Bronchial epithelial cell (primary cell): Measurements from ENCODE around the gene ENDOV. TPM values are rescaled to one million over a fixed set of nuclear protein-coding genes. Genes with fewer than 3 reads are reported as not detected.

ENCODE experiments used
- DNase-seq: peaks from one replicate; pipeline ENCODE4 v3.0.0-alpha.2; 2010; ENCODE audit warnings: low read depth
- FAIRE-seq: peaks from 2 replicates; lab custom pipeline; 2011; peaks lifted over from hg19 to GRCh38; lab: Jason Lieb, UNC
- H3K27me3 ChIP-seq: 2 replicates; pipeline ENCODE4 v1.5.1; 2011; ENCODE audit warnings: low read length; ENCODE audit not compliant: control insufficient read depth, insufficient read depth
- H3K36me3 ChIP-seq: 2 replicates; pipeline ENCODE4 v1.5.1; 2011; ENCODE audit warnings: low read length; ENCODE audit not compliant: control insufficient read depth, insufficient read depth
- H3K4me3 ChIP-seq: 2 replicates; pipeline ENCODE4 v1.5.1; 2011; ENCODE audit warnings: mild to moderate bottlenecking, low read depth, low read length, control low read depth
- CTCF ChIP-seq: IDR thresholded peaks from 2 replicates; pipeline ENCODE4 v1.5.1; 2011; ENCODE audit warnings: mild to moderate bottlenecking, moderate library complexity, low read length, control low read depth, inconsistent platforms; ENCODE audit not compliant: insufficient read depth, severe bottlenecking
- total RNA-seq: library from RNA; depleted of rRNA; stranded (reverse); fragments of >200 nt; gene quantifications from 2 replicates; pipeline ENCODE4 v1.2.1, GENCODE V29; 2014

Gene ENDOV
- total RNA-seq, 1 donor from 2014 or later = 19.5 TPM

GRCh38 chr17:80487511-80487910 lies 72.5 kb downstream of the ENDOV start:
- no peak overlapping the region for H3K4me3 ChIP-seq
- no peaks in the 10 kb centered on the region for H3K36me3 ChIP-seq
- DNase-seq (no peak), FAIRE-seq (no peak)
- TF ChIP-seq CTCF = no peak
- peaks cover 18% of the 10 kb centered on the region for H3K27me3 ChIP-seq

Other genes with a start within 250 kb of the ENDOV start
- gene CARD14, start 245.1 kb upstream of the ENDOV start, total RNA-seq = 1.6 and 8.7 TPM in 2 replicates
- 6.1 and 9.6 TPM in 2 replicates for gene SGSH, start 194.8 kb upstream of the ENDOV start, total RNA-seq
- gene SLC26A11, start 194.7 kb upstream of the ENDOV start, total RNA-seq = 1.3 and 2.6 TPM in 2 replicates
- 41.3 and 46.2 TPM in 2 replicates for gene RNF213, start 154.3 kb upstream of the ENDOV start, total RNA-seq
- gene NPTX1, start 61.4 kb downstream of the ENDOV start, total RNA-seq = under 0.01 TPM in 1 of 2 replicates, not detected in the other
- gene RPTOR, start 129.7 kb downstream of the ENDOV start, total RNA-seq = 14.0 and 17.5 TPM in 2 replicates